Thoracic aorta (tissue), 2 donors: ENCODE data around the gene PRSS3. TPM values are rescaled to one million over a fixed set of nuclear protein-coding genes. Genes with fewer than 3 reads are reported as not detected.
"Not testable (repeated sequence)": the region's sequence is repeated elsewhere in the genome, so short reads cannot be mapped to it uniquely, and the experiment has no call there.

Source experiments
- ATAC-seq: fragments of 150-250 bp; one replicate; pipeline ENCODE4 v1.8.0; 2017; ENCODE audit warnings: low read depth; ENCODE audit not compliant: insufficient number of reproducible peaks, low FRiP score
- DNase-seq: peaks from one replicate; pipeline ENCODE4 v3.0.0-alpha.2; 2020; ENCODE audit warnings: low spot score
- H3K27ac ChIP-seq, 2 donors: fragments of 200-600 bp; sonication (generic); 1 replicate in 1 of 2; 2 replicates in 1 of 2; pipeline ENCODE4 v1.5.1; 2016; ENCODE audit warnings: mild to moderate bottlenecking in 2 of 2, moderate library complexity in 2 of 2
- H3K27me3 ChIP-seq: fragments of 200-600 bp; sonication (generic); replicated peaks from 2 replicates; pipeline ENCODE4 v1.6.0; 2016; ENCODE audit warnings: mild to moderate bottlenecking; ENCODE audit not compliant: insufficient read depth
- H3K36me3 ChIP-seq: fragments of 200-600 bp; sonication (generic); one replicate; pipeline ENCODE4 v1.5.1; 2016
- H3K4me1 ChIP-seq, 2 donors: fragments of 200-600 bp; sonication (generic); 1 replicate in 1 of 2; 2 replicates in 1 of 2; pipeline versions ENCODE4 v1.5.1 to v1.6.0; 2016; ENCODE audit warnings: low read depth in 2 of 2, mild to moderate bottlenecking in 1 of 2; ENCODE audit not compliant: control insufficient read depth in 1 of 2
- H3K4me3 ChIP-seq: fragments of 200-600 bp; sonication (generic); 2 replicates; pipeline ENCODE4 v1.5.1; 2016; ENCODE audit warnings: mild to moderate bottlenecking
- H3K9me3 ChIP-seq: fragments of 200-600 bp; sonication (generic); 2 replicates; pipeline ENCODE4 v1.5.1; 2016
- total RNA-seq, 2 donors: library from RNA; depleted of rRNA; stranded (reverse); fragments of >200 nt; gene quantifications; one replicate each; pipeline versions ENCODE4 v1.1.0 to v1.2.3, GENCODE V29; 2016
- TF ChIP-seq, protein P1 (sequence below): fragments of 200-600 bp; sonication (generic); IDR thresholded peaks from one replicate; pipeline ENCODE4 v1.5.1; 2019; ENCODE audit warnings: antibody characterized with exemption

PRSS3 gene
- total RNA-seq, 2 donors from 2014 or later = 1.1 TPM; not detected in 1

DNA sequence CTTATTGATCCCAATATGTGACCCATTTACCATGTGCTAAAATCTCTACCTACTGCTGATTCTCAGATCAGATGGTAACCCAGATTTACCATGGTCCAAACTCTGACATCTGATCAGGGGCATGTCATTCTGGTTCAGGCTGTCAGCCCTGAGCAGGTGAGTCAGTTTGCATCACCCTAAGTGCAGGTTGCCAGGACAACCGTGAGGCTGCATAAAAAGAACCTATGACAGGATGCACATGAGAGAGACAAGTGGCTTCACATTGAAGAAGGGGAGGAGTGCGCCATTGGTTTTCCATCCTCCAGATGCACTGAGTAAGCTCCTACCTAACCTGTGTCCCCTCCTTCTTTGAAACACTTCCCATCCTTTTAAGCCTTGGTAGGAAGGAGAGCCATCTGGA, 801 bp upstream of the PRSS3 start:
- ATAC-seq (no peak), DNase-seq (no peak)
- H3K27ac ChIP-seq = no peak overlapping the region
- no peaks in the 10 kb centered on the region for H3K9me3 ChIP-seq
- no peak overlapping the region for H3K4me3 ChIP-seq
- H3K27me3 ChIP-seq = no peaks in the 10 kb centered on the region
- TF ChIP-seq, protein P1, sequence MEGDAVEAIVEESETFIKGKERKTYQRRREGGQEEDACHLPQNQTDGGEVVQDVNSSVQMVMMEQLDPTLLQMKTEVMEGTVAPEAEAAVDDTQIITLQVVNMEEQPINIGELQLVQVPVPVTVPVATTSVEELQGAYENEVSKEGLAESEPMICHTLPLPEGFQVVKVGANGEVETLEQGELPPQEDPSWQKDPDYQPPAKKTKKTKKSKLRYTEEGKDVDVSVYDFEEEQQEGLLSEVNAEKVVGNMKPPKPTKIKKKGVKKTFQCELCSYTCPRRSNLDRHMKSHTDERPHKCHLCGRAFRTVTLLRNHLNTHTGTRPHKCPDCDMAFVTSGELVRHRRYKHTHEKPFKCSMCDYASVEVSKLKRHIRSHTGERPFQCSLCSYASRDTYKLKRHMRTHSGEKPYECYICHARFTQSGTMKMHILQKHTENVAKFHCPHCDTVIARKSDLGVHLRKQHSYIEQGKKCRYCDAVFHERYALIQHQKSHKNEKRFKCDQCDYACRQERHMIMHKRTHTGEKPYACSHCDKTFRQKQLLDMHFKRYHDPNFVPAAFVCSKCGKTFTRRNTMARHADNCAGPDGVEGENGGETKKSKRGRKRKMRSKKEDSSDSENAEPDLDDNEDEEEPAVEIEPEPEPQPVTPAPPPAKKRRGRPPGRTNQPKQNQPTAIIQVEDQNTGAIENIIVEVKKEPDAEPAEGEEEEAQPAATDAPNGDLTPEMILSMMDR = no peak
- H3K4me1 ChIP-seq = no peaks in the 10 kb centered on the region
- no peaks in the 10 kb centered on the region for H3K36me3 ChIP-seq

DNA sequence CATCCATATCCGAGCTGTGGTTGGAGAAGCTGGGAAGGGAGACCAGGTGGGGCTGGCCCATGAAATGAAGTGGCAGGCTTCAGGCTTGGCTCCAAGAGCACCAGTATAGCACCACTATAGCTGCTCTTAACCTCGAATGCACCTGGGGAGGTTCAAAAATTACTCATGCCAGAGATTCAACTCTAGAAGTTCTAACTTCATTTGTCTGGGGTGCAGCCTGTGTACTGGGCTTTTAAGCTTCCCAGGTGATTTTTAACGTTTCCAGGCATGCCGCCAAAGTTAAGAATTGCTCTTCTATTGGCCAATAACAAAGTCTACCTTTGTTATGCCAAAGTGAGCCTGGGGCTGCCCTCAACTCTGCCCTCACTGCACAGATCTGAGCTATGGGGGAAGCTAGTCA, 458 bp downstream of the PRSS3 start:
- Histone ChIP-seq H3K27ac (no peak overlapping the region), H3K36me3 (no peaks in the 10 kb centered on the region), H3K4me3 (no peak overlapping the region), H3K4me1 (no peaks in the 10 kb centered on the region), H3K27me3 (no peaks in the 10 kb centered on the region), H3K9me3 (no peaks in the 10 kb centered on the region)
- TF ChIP-seq, protein P1 = no peak
- no peak for DNase-seq
- no peak for ATAC-seq

DNA sequence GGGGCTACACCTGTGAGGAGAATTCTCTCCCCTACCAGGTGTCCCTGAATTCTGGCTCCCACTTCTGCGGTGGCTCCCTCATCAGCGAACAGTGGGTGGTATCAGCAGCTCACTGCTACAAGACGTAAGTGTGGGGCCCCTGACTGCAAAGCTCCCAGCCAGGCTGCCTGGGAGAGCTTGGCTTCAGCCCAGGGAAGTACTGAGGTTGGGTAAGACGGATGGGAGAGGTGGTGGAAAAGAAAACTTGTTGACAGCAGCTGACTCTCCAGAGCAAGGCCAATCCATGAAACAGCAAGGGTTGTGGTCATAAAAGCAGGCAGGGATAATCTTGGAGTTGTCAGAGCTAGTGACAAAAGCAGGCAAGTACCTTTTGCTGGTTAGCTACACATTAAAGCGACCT, 1.3 kb downstream of the PRSS3 start:
- H3K36me3 ChIP-seq, ATAC-seq: not testable (repeated sequence)

DNA sequence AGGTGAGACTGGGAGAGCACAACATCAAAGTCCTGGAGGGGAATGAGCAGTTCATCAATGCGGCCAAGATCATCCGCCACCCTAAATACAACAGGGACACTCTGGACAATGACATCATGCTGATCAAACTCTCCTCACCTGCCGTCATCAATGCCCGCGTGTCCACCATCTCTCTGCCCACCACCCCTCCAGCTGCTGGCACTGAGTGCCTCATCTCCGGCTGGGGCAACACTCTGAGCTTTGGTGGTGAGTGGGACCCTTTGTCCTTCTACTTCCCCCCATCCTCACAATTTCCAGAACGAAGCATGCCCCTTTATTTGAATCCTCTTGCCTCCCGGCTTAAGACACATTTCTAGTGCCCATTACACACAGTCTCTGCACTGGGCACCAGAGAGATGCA, 2.5 kb downstream of the PRSS3 start:
- no peak for ATAC-seq
- no peak overlapping the region for H3K4me3 ChIP-seq
- TF ChIP-seq, protein P1 = no peak
- H3K4me1 ChIP-seq = no peaks in the 10 kb centered on the region
- H3K27me3 ChIP-seq = no peaks in the 10 kb centered on the region
- no peaks in the 10 kb centered on the region for H3K36me3 ChIP-seq
- no peak for DNase-seq
- H3K9me3 ChIP-seq = no peaks in the 10 kb centered on the region
- H3K27ac ChIP-seq = no peak overlapping the region

More for the DNA sequence above, 1.3 kb downstream of the PRSS3 start:
- not testable (repeated sequence) for H3K4me1 ChIP-seq, H3K4me3 ChIP-seq, DNase-seq, H3K27ac ChIP-seq, H3K9me3 ChIP-seq, H3K27me3 ChIP-seq

DNA sequence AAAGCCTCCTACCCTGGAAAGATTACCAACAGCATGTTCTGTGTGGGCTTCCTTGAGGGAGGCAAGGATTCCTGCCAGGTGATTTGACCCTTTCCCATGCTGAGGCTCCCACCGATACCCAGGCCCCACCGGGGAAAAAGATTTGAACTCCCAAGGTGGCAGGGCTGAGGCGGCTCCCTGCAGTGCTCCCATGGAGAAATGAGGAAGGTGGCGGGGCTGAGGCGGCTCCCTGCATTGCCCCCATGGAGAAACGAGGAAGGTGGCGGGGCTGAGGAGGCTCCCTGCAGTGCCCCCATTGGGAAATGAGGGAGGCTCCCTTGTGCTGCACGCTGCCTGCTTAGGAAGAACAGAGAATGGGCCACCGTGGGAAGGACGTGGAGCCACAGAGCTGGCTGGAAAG, 3.2 kb downstream of the PRSS3 start:
- H3K4me3 ChIP-seq = no peak overlapping the region
- H3K27ac ChIP-seq = no peak overlapping the region
- no peaks in the 10 kb centered on the region for H3K4me1 ChIP-seq
- H3K36me3 ChIP-seq = no peaks in the 10 kb centered on the region
- H3K9me3 ChIP-seq = no peaks in the 10 kb centered on the region
- H3K27me3 ChIP-seq = no peaks in the 10 kb centered on the region
- DNase-seq (no peak), ATAC-seq (no peak)
- TF ChIP-seq, protein P1 = no peak

DNA sequence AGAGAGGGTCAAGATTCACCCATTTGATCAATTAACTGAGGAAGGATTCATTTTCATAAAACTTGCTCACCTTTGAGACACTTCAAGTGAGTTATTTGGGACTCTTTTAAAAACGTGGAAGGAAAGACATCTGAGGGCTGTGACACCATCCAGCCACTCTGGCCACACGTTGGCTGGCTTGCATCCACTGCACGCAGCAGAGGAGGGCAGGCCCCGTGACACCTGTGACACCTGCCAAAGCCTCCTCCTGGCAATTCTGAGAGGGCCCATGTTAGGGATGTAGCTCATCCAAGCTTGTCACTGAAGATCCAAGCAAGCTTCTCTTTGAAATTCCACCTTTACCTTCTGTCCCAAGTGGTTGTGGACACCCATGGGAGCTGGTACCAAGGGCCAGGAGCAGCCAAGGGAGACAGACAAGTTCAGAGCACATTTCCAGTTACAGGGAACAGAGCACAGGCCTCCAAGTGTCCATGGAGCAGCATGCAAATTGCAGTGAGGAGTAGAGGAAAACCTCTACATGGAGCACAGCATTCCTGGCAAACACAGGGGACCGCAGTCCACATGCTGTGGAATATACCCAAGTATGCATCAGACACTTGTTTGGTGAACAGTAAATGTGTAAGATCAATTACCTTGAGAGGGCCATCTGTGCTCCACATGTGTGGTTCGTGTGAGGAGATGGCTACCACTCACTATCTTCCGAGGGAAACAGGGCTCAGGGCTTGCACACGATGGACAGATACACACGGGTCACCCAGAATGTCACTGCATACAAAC, 4.8 kb downstream of the PRSS3 start:
- DNase-seq (no peak), ATAC-seq (no peak)
- TF ChIP-seq, protein P1 = no peak
- no peak overlapping the region for H3K4me3 ChIP-seq
- no peaks in the 10 kb centered on the region for H3K27me3 ChIP-seq
- H3K4me1 ChIP-seq = no peaks in the 10 kb centered on the region
- no peak overlapping the region for H3K27ac ChIP-seq
- no peaks in the 10 kb centered on the region for H3K36me3 ChIP-seq
- no peaks in the 10 kb centered on the region for H3K9me3 ChIP-seq
